Measurements from ENCODE around the gene HTRA3. TPM values are rescaled to one million over a fixed set of nuclear protein-coding genes. Genes with fewer than 3 reads are reported as not detected.

The HTRA3 gene
- total RNA-seq, 1 experiment from 2014 or later: 2.8 TPM

- Histone ChIP-seq H3K27me3 (ENCODE audit: low read length) (no peaks in the 10 kb centered on the region), H3K4me1 (ENCODE audit: insufficient read depth, low read length) (peaks cover 7% of the 10 kb centered on the region), H3K36me3 (ENCODE audit: low read depth, low read length) (no peaks in the 10 kb centered on the region), H2AFZ (ENCODE audit: low read length) (no peak overlapping the region), H3K27ac (ENCODE audit: low read length) (no peak overlapping the region), H3F3A (ENCODE audit: low read length, unreplicated experiment) (no peaks in the 10 kb centered on the region), H3K9me2 (replicated peaks; ENCODE audit: low read length) (no peaks in the 10 kb centered on the region), H3K4me3 (ENCODE audit: low read length) (no peak overlapping the region), H3K9ac (ENCODE audit: low read length) (no peak overlapping the region), H3K4me2 (ENCODE audit: low read length) (no peak overlapping the region), H4K20me1 (ENCODE audit: low read length) (no peaks in the 10 kb centered on the region), H3K79me2 (ENCODE audit: low read length) (no peaks in the 10 kb centered on the region), H3K9me3 (ENCODE audit: low read length) (no peaks in the 10 kb centered on the region)
- no TSS peak for BruUV-seq (replicated peaks)
- TF ChIP-seq EZH2 (IDR thresholded peaks at IDR 0.05; ENCODE audit: low read length, unreplicated experiment): no peak
- no peak for TF ChIP-seq EZH2phosphoT487 (IDR thresholded peaks at IDR 0.05; ENCODE audit: borderline replicate concordance, low read length)
- TF ChIP-seq, protein P1, sequence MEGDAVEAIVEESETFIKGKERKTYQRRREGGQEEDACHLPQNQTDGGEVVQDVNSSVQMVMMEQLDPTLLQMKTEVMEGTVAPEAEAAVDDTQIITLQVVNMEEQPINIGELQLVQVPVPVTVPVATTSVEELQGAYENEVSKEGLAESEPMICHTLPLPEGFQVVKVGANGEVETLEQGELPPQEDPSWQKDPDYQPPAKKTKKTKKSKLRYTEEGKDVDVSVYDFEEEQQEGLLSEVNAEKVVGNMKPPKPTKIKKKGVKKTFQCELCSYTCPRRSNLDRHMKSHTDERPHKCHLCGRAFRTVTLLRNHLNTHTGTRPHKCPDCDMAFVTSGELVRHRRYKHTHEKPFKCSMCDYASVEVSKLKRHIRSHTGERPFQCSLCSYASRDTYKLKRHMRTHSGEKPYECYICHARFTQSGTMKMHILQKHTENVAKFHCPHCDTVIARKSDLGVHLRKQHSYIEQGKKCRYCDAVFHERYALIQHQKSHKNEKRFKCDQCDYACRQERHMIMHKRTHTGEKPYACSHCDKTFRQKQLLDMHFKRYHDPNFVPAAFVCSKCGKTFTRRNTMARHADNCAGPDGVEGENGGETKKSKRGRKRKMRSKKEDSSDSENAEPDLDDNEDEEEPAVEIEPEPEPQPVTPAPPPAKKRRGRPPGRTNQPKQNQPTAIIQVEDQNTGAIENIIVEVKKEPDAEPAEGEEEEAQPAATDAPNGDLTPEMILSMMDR (conservative IDR thresholded peaks at IDR 0.05; ENCODE audit: low read depth, low read length): peak; percentile 53
- 0 out of 2 replicates have a peak, but pooled peaks have one; percentile 22 for ATAC-seq
- peak; percentile 2 for DNase-seq
- CTCF ChIA-PET: no interaction called here
- intact Hi-C loops (cut with micrococcal nuclease): no loop called here
- POLR2A ChIA-PET (ENCODE audit: unreplicated experiment): no interaction called here
Observed at GRCh38 chr4:8238515-8239053, 31.0 kb upstream of the HTRA3 start.

DNA sequence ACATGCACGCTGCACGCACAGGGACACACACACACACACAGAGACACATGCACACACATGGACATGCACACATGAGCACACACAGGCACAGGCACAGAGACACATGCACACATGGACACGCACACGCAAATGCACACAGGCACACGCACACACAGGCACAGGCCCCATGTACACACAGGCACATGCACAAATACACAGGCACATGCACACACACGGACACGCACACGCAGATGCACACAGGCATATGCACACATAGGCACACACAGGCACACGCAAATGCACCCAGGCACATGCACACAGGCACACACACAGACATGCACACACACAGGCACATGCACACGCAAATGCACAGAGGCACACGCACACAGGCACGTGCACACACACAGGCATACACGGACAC lies 30.3 kb upstream of the HTRA3 start:
- Histone ChIP-seq H3K4me2 (ENCODE audit: low read length) (no peak overlapping the region), H3K27me3 (ENCODE audit: low read length) (no peaks in the 10 kb centered on the region), H3K9me3 (ENCODE audit: low read length) (no peaks in the 10 kb centered on the region), H3K4me3 (ENCODE audit: low read length) (no peak overlapping the region), H3K27ac (ENCODE audit: low read length) (no peak overlapping the region), H3K9me2 (replicated peaks; ENCODE audit: low read length) (no peaks in the 10 kb centered on the region), H3K79me2 (ENCODE audit: low read length) (no peaks in the 10 kb centered on the region), H3F3A (ENCODE audit: low read length, unreplicated experiment) (no peaks in the 10 kb centered on the region), H4K20me1 (ENCODE audit: low read length) (no peaks in the 10 kb centered on the region), H3K4me1 (ENCODE audit: insufficient read depth, low read length) (peaks cover 7% of the 10 kb centered on the region), H2AFZ (ENCODE audit: low read length) (no peak overlapping the region), H3K36me3 (ENCODE audit: low read depth, low read length) (no peaks in the 10 kb centered on the region), H3K9ac (ENCODE audit: low read length) (no peak overlapping the region)
- intact Hi-C loops (cut with micrococcal nuclease): no loop called here
- DNase-seq (no peak), ATAC-seq (no peak)
- POLR2A ChIA-PET (ENCODE audit: unreplicated experiment): no interaction called here
- TF ChIP-seq EZH2 (IDR thresholded peaks at IDR 0.05; ENCODE audit: low read length, unreplicated experiment): no peak
- no peak for TF ChIP-seq EZH2phosphoT487 (IDR thresholded peaks at IDR 0.05; ENCODE audit: borderline replicate concordance, low read length)
- TF ChIP-seq, protein P1 (conservative IDR thresholded peaks at IDR 0.05; ENCODE audit: low read depth, low read length): no peak
- CTCF ChIA-PET: no interaction called here
- no TSS peak for BruUV-seq (replicated peaks)

DNA sequence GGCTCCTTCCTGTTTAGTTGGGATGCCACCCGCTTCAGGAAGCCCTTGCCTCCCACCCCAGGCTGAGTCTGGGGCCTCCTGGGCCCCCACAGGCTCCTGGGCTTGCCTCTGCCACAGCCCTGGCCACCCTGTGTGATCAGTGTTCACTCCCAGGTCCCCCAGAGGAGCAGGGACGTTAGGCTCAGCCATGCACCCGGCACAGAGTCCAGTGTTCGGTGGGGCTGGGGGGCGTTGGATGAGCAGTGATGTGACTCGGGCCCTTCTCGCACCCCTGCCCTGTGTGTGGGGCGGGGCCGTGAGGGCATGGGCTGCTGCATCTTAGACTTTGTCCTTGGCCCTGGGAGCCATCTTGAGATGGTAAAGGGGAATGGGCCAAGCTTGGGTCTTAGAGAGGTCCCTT lies 29.9 kb upstream of the HTRA3 start:
- H4K20me1 ChIP-seq (ENCODE audit: low read length): no peaks in the 10 kb centered on the region
- H3K27ac ChIP-seq (ENCODE audit: low read length): no peak overlapping the region
- no peaks in the 10 kb centered on the region for H3K9me2 ChIP-seq (replicated peaks; ENCODE audit: low read length)
- no peak overlapping the region for H2AFZ ChIP-seq (ENCODE audit: low read length)
- no peak overlapping the region for H3K9ac ChIP-seq (ENCODE audit: low read length)
- no peaks in the 10 kb centered on the region for H3K79me2 ChIP-seq (ENCODE audit: low read length)
- H3K36me3 ChIP-seq (ENCODE audit: low read depth, low read length): no peaks in the 10 kb centered on the region
- no peaks in the 10 kb centered on the region for H3K27me3 ChIP-seq (ENCODE audit: low read length)
- ChIA-PET CTCF (no interaction called here), POLR2A (ENCODE audit: unreplicated experiment) (no interaction called here)
- intact Hi-C loops (cut with micrococcal nuclease): no loop called here
- no TSS peak for BruUV-seq (replicated peaks)
- no peak overlapping the region for H3K4me3 ChIP-seq (ENCODE audit: low read length)
- no peaks in the 10 kb centered on the region for H3K9me3 ChIP-seq (ENCODE audit: low read length)
- DNase-seq (no peak), ATAC-seq (no peak)
- H3K4me2 ChIP-seq (ENCODE audit: low read length): no peak overlapping the region
- TF ChIP-seq EZH2 (IDR thresholded peaks at IDR 0.05; ENCODE audit: low read length, unreplicated experiment) (no peak), EZH2phosphoT487 (IDR thresholded peaks at IDR 0.05; ENCODE audit: borderline replicate concordance, low read length) (no peak)
- TF ChIP-seq, protein P1 (conservative IDR thresholded peaks at IDR 0.05; ENCODE audit: low read depth, low read length): no peak
- no peaks in the 10 kb centered on the region for H3F3A ChIP-seq (ENCODE audit: low read length, unreplicated experiment)
- H3K4me1 ChIP-seq (ENCODE audit: insufficient read depth, low read length): peaks cover 7% of the 10 kb centered on the region
